C4-2B (cell line): Measurements from ENCODE around the gene EXOC6.

ENCODE experiments used
- CTCF ChIP-seq: fragments of 450-650 bp; conservative IDR thresholded peaks from 2 replicates; pipeline ENCODE4 v1.5.1; 2017; ENCODE audit warnings: mild to moderate bottlenecking
- ZFX ChIP-seq: fragments of 450-650 bp; IDR thresholded peaks from 2 replicates; pipeline ENCODE4 v1.6.1; 2017

GRCh38 chr10:92848037-92848440, 281 bp upstream of the EXOC6 start:
- TF ChIP-seq CTCF = no peak
- no peak for TF ChIP-seq ZFX
